Endodermal cell (in vitro differentiated cells): ENCODE results near the gene RBFA. TPM values are rescaled to one million over a fixed set of nuclear protein-coding genes. Genes with fewer than 3 reads are reported as not detected.

ENCODE experiments used
- DNase-seq: peaks from one replicate; pipeline ENCODE4 v3.0.0-alpha.2; 2017
- H3K27ac ChIP-seq: 2 replicates; pipeline ENCODE4 v1.5.1; 2013; ENCODE audit warnings: mild to moderate bottlenecking, low read depth, low read length, moderate library complexity
- H3K27me3 ChIP-seq: 2 replicates; pipeline ENCODE4 v1.6.1; 2013; ENCODE audit warnings: mild to moderate bottlenecking, low read length, moderate library complexity; ENCODE audit not compliant: insufficient read depth, control insufficient read depth, poor library complexity, severe bottlenecking
- H3K36me3 ChIP-seq: 2 replicates; pipeline ENCODE4 v1.7.0; 2013; ENCODE audit warnings: mild to moderate bottlenecking, low read length, moderate library complexity; ENCODE audit not compliant: control insufficient read depth, insufficient read depth
- H3K4me1 ChIP-seq: one replicate; pipeline ENCODE4 v1.7.0; 2013; ENCODE audit warnings: low read length; ENCODE audit not compliant: control insufficient read depth, insufficient read depth
- H3K4me3 ChIP-seq: 2 replicates; pipeline ENCODE4 v1.5.1; 2013; ENCODE audit warnings: mild to moderate bottlenecking, low read length, moderate library complexity
- H3K9ac ChIP-seq: 2 replicates; pipeline ENCODE4 v1.6.1; 2013; ENCODE audit warnings: mild to moderate bottlenecking, low read length, moderate library complexity; ENCODE audit not compliant: poor library complexity, severe bottlenecking; ENCODE audit errors: extremely low read depth
- H3K9me3 ChIP-seq: 2 replicates; pipeline ENCODE4 v1.6.1; 2013; ENCODE audit warnings: mild to moderate bottlenecking, low read length, moderate library complexity; ENCODE audit not compliant: control insufficient read depth
- H3K27ac Mint-ChIP-seq: 2 replicates; pipeline ENCODE4 v1.8.0; 2020; ENCODE audit warnings: mixed read lengths
- H3K27me3 Mint-ChIP-seq: 2 replicates; pipeline ENCODE4 v1.8.0; 2021; ENCODE audit warnings: mild to moderate bottlenecking, mixed read lengths; ENCODE audit not compliant: insufficient read depth
- H3K36me3 Mint-ChIP-seq: 2 replicates; pipeline ENCODE4 v1.8.0; 2020; ENCODE audit warnings: low read depth, mixed read lengths
- H3K4me1 Mint-ChIP-seq: 2 replicates; pipeline ENCODE4 v1.8.0; 2020; ENCODE audit warnings: mixed read lengths
- H3K4me3 Mint-ChIP-seq: 2 replicates; pipeline ENCODE4 v1.8.0; 2020; ENCODE audit warnings: mild to moderate bottlenecking, moderate library complexity, mixed read lengths
- H3K9me3 Mint-ChIP-seq: 2 replicates; pipeline ENCODE4 v1.8.0; 2020; ENCODE audit warnings: mild to moderate bottlenecking, mixed read lengths
- WGBS, 2 experiments: methylation state at CpG; one replicate each; pipeline versions ENCODE4 v1.1.5 to v1.1.7; 2013; ENCODE audit warnings: missing lambda C conversion rate in 2 of 2, mixed read lengths in 1 of 2; ENCODE audit not compliant: insufficient coverage in 1 of 2, insufficient read length in 1 of 2; 5-methylcytosine and 5-hydroxymethylcytosine counted together
- total RNA-seq, 2 donors: library from RNA; stranded (reverse); fragmentation: NEBNext Ultra II Directional in 1 of 2; extraction: Animal tissue kit (Norgen Biotek cat#: 25700) in 1 of 2; gene quantifications; 2 replicates in 1 of 2; 3 replicates in 1 of 2; pipeline ENCODE4 v1.2.1, GENCODE V29; 2021
- TF ChIP-seq, protein P1 (sequence below): fragments of 200-600 bp; sonication (generic); conservative IDR thresholded peaks from 2 replicates; pipeline ENCODE4 v1.5.0; 2021; ENCODE audit warnings: antibody characterized with exemption, mild to moderate bottlenecking

The RBFA gene
- total RNA-seq, 2 donors from 2014 or later, result 16.6 to 27.6 TPM

DNA sequence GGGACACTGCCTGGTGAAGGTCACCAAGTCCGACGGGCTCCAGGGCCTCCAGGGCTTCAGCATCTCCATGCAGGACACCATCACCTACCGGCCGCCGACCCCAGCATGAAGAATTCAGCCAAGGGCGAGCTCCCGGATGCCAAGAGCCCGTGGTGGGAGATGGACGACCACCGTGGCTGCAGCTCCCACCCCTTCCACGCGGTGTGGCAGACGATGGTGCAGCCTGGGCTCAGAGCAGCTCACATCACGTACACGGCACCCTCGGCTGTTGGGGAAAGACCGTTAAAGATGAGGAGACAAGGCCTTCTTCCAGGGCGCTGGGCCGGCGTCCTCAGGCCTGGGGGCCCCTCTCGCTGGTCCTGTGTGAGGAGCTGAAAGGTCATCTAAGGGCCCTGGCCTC lies 43.6 kb downstream of the RBFA start:
- Mint-ChIP-seq H3K4me1 (no peaks in the 10 kb centered on the region), H3K27me3 (peaks cover 10% of the 10 kb centered on the region), H3K36me3 (peaks cover 4% of the 10 kb centered on the region), H3K4me3 (no peak overlapping the region), H3K9me3 (peaks cover 28% of the 10 kb centered on the region), H3K27ac (no peak overlapping the region)
- H3K27ac ChIP-seq, result no peak overlapping the region
- no peaks in the 10 kb centered on the region for H3K9me3 ChIP-seq
- H3K36me3 ChIP-seq, result no peaks in the 10 kb centered on the region
- no peaks in the 10 kb centered on the region for H3K27me3 ChIP-seq
- DNase-seq, result no peak
- 95 to 100% methylated on average over 12 to 21 of the region's 21 CpGs for WGBS, 2 experiments
- TF ChIP-seq, protein P1, sequence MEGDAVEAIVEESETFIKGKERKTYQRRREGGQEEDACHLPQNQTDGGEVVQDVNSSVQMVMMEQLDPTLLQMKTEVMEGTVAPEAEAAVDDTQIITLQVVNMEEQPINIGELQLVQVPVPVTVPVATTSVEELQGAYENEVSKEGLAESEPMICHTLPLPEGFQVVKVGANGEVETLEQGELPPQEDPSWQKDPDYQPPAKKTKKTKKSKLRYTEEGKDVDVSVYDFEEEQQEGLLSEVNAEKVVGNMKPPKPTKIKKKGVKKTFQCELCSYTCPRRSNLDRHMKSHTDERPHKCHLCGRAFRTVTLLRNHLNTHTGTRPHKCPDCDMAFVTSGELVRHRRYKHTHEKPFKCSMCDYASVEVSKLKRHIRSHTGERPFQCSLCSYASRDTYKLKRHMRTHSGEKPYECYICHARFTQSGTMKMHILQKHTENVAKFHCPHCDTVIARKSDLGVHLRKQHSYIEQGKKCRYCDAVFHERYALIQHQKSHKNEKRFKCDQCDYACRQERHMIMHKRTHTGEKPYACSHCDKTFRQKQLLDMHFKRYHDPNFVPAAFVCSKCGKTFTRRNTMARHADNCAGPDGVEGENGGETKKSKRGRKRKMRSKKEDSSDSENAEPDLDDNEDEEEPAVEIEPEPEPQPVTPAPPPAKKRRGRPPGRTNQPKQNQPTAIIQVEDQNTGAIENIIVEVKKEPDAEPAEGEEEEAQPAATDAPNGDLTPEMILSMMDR, result no peak
- no peaks in the 10 kb centered on the region for H3K4me1 ChIP-seq
- H3K4me3 ChIP-seq, result no peak overlapping the region
- H3K9ac ChIP-seq, result no peak overlapping the region

Other genes starting within 250 kb of the RBFA start
- not detected for gene KCNG2, start 236.5 kb upstream of the RBFA start, total RNA-seq
- gene SLC66A2, start 82.8 kb upstream of the RBFA start, total RNA-seq, result 10 to 100 TPM; 30.3 to 32.4 TPM
- 1 to 10 TPM; 2.6 to 2.7 TPM for gene HSBP1L1, start 69.8 kb upstream of the RBFA start, total RNA-seq
- 100 to 1,000 TPM; 117 to 138 TPM for gene TXNL4A, start 45.9 kb upstream of the RBFA start, total RNA-seq
- gene ADNP2, start 74.8 kb downstream of the RBFA start, total RNA-seq, result 10 to 100 TPM; 38.4 to 51.0 TPM
- gene PARD6G, start 213.1 kb downstream of the RBFA start, total RNA-seq, result 10 to 100 TPM; 15.4 to 17.3 TPM